Measurements from ENCODE around the gene NAGA.

GRCh38 chr22:42074846-42075676, 4.4 kb upstream of the NAGA start:
- TF ChIP-seq EZH2 (IDR thresholded peaks at IDR 0.05; ENCODE audit: borderline replicate concordance, low read depth, low read length, severe bottlenecking) = no peak
- TF ChIP-seq CTCF (IDR thresholded peaks at IDR 0.05; ENCODE audit: extremely low read depth in 1 of 2, insufficient read depth in 1 of 2, low read depth in 1 of 2, low read length in 2 of 2) = no peak

Measured in endothelial cell of umbilical vein (primary cell).